GM19035 (cell line): ENCODE results near the gene RPL37A.

Experiments used
- ATAC-seq: cut with Tn5 transposase; IDR thresholded peaks from one replicate; pipeline ENCODE4 v1.9.1; 2021; ENCODE audit not compliant: unreplicated experiment

RPL37A gene

DNA sequence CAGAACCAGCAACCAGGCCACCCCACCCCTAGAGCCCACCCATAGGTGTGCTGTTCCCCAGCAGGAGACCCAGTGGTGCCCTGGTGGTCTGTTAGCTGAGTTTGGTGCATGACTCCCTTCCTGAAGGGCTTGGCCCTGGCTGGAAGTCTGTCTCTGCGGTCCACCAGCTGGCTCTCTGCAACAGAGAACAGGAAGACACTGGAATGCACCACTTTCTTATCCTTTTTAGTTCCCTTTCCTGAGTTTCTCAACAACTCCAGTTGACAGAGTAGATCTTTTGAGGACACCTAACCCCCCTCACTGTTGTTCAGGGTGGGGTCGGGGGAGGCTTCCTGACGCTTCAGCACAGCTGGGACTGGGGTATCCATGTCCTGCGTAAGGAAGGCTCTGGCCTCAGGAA, 11.9 kb upstream of the RPL37A start:
- no peak for ATAC-seq

DNA sequence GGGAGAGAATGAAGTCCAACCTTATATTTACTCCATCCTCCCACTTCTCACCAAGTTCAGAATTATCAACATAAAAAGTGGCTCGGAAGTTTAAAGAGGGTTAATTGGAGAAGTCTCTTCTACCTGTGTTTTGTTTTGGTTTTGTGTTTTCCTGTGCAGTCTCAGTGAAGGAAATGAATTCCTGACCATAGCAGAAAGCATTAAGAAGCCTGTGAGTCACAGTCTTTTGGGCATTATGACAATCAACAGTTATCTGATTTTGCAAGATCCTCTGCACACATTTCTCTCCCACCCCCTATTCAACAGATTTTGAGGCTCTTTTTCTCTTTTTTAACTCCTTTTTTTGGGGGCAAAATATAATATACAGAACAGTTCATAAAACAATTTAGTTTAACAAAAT, 8.6 kb upstream of the RPL37A start:
- ATAC-seq, result no peak

DNA sequence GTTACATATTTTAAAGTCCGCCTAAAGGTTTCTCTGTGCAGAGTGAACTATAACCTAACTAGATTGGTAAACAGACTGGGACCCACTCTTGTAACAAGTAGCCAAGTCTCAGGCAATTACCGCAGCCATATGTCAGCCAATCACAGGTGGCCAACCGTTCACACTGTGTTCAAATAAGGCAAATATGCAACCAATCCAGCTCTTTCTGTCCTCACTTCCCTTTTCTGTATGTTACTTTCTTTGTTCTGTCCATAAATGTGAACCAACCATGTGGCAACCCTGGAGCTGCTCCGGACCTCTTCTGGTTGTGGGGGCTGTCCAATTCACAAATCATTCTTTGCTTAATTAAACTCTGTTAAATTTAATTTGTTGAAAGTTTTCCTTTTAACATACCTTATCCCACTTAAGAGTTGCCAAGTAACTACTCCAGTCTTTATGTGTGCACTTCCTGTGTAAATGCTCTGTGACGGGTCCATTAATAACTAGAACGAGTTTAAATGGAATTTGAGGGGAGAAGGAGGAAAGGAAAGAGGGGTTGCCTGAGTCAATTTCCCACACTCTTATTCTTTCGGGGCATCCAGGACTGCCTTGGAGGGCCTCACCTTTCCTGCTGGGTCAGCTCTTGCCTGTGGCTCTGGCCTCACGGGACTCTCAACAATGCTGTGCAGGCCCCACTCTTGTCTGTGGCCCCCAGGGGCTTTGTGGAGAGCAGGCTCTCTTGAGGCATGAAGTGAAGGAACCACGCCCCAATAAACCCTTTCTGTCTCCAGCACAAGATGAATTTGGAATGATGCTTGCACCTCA, 6.6 kb upstream of the RPL37A start:
- ATAC-seq, result peak; percentile 78

DNA sequence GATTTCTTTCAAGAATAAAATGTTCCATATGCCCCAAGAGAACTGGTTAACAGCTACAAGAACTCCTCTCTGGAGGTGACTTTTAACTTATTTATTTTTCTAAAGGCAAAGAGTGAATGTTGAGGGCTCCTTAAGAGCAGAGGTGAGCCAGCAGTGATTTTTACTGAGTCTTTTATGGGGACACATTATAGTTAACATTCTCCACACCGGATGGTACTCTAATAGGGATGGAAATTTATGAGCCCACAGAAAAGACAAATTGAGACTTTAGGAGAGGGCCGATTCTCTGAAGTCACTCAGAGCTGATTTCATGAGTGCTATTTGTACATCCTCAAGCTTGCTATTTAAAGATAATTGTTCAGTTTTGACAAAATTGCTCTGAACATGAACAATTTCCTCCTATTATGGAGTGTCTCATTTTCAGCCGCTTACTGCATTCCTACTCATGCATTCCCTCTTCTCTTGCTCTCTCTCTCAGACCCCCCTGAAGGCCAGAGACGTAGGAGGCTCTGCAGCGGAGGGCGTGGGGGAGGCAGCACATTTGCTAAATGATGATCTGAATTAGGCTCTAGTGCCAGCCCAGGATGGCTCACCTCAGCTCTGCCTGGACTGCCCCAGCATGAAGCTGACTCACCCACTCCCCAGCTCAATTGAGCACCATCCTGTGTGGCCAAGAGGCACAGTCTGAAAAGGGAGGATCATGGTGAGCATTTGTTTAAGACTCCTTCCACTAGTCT, 5.9 kb upstream of the RPL37A start:
- no peak for ATAC-seq

DNA sequence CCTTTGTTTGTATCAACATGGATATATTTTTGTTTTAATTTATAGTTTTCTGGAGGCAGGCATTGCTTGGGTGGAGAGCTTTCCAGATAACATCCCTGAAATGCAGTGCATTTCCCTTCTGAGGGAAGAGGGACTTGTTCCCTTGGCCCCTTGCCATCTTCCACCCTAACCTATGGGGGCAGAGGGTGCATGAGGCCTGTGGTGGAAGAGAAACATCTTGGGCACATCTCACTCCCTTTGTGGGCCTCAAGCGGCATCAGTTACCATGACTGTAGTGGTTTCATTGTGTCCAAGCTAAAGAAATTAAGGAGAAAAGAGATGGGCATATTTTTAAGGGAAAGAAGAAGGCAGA, 5.3 kb upstream of the RPL37A start:
- no peak for ATAC-seq

DNA sequence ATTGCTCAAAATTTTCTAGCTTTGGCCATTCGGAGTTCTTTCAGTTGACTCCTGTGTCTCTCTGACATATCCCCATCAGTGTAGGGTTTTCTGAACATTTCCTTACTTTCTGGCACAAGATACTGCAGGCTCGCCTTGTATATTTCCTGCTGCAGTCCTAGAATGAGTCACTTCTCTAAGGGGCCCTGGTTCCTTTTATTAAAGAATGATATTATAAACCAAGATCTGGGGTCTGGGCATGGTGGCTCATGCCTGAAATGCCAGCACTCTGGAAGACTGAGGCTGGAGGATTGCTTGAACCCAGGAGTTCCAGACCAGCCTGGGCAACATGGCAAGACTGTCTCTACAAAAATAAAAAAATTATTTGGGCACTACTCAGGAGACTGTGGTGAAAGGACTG, 3.0 kb upstream of the RPL37A start:
- ATAC-seq, result no peak

DNA sequence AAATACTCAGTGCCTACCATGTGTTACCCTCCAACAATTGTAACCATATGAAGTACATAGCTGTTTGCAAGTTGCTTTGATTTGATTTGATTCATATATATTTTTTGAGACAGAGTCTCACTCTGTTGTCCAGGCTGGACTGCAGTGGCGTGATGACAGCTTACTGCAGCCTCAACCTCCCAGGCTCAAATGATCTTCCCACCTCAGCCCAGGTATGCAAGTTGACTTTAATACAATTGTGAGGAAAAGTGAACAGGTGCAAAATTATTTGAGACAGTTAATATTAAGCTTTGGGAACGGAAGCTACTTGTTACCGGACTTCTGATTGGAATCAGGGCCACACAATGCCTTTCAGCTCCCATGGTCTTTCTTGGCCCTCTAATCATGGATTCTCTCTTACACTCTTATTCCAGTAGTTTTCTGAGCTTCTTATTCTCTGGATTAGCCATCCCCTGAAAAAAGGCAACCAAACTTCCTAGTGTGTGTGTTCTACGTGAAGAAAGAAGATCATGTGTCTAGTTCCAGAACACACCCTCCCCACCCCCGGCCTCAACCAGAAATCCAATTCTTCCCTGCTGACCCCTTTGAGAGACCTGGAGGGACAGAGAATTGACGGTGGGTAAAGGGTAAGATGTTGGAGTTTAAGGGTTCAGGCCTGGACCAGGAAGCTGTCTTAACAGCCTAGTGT, 1.1 kb upstream of the RPL37A start:
- no peak for ATAC-seq

DNA sequence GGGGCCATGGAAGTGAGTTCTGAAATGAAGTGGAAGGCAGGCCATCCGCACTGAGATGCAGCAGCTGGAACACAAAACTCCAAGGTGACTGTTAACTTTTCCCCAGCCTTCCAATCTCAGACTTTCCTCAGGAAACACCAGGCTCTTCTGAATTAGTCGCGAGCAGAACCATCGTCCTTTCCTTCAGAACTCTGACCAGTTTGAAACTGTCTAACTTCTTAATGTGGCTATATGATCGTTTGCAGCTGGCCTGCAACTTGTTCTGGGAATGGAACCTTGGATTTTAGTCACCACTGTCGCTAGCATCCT, 620 bp upstream of the RPL37A start:
- no peak for ATAC-seq

DNA sequence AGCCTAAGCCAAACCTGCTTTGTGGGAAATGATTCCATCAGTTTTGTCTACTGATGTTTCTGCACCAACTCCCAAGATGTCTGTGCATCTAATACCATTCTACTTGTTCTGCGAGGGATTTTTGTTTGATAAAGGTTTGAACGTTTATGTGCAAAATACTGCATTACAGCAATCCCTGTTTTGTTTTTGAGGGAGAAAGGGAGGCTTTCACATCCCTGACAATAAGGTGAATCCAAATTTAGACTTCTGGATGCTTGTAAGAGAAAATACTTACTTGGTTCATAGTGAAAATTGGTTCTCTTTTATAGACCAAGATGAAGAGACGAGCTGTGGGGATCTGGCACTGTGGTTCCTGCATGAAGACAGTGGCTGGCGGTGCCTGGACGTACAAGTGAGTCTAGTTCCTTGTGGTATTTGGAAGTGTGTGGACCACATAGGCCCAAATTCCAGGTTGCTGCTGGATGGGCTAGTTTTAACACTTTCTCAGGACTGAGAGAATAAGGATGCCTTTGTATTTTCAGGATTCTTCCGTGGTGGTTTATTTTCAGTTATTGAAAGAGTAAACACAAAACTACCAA, 1.1 kb downstream of the RPL37A start:
- ATAC-seq, result no peak

DNA sequence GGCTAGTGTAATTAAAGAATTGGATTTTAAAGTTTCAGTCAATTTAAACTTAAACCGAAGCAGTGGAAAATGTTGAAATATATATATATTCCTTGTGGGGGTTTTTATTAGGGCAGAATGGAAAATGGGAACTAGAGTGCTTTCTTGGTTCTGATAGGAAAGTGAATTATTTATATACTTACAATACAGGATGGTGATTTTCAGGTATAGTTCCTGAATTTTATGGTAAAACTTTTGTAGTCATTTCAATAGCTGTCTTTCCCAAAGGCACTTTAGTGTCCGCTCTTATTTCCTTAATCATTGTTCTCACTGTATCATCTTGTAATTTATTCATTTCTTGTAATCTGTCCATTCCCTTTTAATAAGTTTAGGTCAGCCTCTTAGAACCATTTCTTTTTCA, 1.9 kb downstream of the RPL37A start:
- no peak for ATAC-seq

DNA sequence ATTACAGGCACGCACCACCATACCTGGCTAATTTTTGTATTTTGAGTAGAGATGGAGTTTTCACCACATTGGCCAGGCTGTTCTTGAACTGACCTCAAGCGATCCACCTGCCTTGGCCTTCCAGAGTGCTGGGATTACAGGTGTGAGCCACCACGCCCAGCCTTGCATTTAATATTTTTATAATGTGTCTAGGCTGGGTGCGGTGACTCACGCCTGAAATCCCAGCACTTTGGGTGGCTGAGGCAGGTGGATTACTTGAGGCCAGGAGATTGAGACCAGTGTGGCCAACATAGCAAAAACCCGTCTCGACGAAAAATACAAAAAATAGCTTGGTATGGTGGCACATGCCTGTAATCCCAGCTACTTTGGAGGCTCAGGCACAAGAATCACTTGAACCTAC, 3.2 kb downstream of the RPL37A start:
- ATAC-seq, result no peak

DNA sequence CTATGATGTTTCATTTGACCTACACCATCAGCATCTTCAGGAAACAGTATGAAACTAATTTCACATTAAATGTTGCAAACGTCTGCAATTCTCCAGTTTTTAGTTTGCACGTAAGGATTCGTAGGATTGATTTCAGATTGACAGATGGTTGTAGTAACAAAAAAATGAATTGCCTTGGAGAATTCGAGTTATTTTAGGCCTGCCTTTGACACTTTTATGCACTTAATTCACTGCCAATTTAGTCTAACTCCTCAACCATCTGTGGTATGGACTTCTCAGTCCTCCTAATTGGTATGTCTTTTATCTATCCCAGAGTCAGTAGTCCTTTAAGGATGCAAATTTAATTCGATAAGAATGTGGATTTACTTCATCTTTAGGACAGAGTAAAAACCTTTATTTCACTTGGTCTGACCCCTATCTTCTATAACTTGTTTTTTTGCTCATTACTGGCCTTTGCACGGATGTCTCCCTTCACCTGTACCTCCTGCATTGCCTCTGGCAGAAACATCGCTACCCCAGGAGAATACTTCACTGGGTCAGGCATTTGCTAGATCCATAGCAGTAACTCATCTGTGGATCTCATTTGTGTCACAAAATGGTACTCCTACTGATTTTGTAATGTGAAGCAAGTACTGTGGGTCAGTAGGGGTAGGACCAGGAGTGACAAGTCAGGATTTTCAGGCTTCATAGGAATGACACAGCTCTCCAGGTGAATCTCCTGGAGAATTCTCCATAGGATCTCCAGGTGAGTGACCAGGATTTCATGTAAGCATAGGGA, 3.9 kb downstream of the RPL37A start:
- ATAC-seq, result no peak

DNA sequence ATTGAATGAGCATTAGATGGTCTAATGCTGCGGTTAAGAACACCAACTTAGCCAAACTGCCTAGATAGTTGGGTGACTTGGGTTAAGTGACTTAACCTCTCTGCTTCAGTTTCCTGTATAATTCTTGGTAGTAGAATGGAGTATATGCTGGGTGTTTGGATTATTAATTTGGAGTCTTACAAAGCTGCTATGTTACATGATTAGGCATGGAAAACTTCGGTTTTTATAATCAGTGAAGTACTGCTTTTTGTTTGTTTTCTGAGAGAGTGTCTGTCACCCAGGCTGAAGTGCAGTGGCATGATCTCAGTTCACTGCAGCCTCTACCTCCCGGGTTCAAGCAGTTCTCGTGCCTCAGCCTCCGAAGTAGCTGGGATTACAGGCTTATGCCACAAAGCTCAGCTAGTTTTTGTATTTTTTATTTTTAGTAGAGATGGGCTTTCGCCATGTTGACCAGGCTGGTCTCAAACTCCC, 4.5 kb downstream of the RPL37A start:
- no peak for ATAC-seq

DNA sequence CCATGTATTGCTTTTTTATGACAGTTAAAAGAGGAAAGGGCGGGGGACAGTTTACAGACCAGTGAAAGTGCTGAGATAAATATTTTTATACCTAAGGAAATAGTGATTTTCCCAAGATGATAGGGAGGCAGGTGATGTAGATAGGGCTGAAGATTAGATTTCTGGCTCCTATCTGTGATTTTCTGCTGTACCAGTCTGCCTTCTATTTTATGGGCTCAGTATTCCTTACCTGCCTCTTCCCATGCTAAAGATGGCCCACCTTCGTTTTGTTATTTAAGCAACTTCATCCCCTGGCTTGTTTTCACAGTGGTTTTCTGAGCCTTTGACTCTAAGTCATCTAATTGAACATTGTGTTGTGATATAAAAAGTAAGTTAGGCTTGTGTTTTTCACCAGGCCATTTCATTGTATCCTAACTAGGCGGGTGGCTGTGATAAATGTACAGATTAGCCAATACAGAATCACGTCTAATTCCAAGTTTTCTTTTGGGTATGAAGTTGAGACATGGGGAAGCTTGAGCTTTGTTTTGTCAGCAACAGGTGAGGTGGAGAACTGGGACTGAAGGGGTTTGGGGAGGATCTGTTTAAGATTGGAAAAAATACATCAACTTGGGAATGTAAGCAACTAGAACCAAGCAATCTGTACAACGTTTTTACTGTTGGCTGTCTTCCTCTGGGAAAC, 5.2 kb downstream of the RPL37A start:
- no peak for ATAC-seq

DNA sequence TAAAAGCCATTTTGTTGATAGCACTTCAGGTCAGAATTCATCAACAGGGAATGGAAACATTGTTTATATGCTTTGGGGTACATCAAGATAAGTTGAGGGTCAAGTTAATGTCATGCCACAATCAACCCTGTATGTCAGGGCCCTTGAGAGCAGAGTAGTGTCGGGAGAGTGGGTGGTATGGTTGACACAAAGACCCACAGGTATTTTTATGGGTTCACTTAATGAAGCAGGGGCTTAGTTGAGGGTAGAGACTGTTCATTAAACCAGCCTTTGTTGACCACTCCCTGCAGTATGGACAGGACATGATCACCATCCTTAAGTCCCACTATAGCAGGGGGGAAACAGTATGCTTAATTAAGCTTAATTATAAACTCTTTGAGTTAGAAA, 5.7 kb downstream of the RPL37A start:
- no peak for ATAC-seq

DNA sequence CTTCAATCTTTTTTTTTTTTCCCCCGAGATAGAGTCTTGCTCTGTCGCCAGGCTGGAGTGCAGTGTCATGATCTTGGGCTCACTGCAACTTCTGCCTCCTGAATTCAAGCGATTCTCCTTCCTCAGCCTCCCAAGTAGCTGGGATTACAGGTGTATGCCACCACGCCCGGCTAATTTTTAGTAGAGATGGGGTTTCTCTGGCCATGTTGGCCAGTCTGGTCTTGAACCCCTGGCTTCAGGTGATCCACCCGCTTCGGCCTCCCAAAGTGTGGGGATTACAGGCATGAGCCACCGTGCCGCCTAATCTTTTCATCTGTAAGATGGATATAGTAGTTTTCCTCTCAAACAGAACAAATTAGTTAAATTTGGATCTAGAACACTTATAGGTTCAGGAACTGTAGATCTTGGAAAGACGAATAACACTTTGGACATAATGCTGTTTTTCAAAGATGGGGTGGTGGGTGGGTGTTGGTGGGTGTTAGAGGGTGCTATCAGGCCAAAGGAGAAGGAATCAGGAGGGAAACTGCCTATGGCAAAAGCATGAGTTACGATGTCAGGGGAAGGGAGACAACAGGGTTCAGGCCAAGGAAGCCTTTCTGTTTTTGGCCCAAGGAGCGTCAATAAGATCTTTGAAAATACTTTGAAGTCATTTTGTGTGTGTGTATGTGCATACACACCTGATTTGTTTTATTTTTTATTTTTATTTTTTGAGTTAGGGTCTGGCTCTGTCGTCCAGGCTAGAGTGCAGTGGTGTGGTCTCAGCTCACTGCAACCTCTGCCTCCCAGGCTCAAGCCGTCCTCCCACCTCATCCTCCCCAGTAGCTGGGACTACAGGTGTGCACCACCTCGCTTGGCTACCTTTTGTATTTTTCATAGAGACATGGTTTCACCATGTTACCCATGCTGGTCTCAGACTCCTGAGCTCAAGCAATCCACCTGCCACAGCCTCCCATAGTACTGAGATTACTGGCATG, 6.8 kb downstream of the RPL37A start:
- ATAC-seq, result no peak

DNA sequence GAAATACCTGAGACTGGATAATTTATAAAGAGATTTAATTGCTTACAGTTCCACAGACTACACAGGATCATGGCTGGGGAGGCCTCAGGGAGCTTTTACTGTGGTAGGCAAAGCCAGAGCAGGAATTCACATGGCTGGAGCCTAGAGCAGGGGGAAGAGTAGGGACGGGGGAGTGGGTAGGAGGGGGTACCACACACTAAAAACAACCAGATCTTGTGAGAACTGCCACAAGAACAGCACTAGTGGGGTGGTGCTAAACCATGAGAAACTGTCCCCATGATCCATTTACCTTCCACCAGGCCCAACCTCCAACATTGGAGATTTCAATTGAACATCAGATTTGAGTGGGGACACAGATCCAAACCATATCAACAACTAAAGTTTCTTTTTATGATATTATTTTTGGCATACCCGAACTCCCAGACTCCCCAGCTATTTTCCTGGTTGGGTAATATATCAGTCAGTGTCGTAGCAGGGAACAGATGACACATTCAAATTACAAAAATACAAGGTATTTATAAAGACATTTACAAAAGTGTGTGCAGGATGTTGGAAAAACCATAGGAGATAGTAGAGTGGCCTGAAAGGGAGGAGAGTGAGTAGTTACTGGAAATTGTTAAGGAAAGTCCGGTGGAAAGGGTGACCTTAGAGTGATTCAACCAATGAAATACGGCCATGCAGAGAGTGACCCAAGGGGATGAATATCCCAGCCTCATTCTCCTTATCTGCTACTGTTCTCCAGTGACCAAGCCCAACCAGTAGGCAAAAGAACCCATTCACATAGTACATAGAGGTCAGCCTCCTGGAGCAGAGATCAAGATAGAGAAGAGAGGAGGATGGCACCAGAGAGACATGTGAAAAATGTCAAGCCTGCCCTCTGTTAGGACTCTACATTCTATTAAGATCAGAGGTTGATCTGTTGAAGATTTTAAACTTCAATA, 8.8 kb downstream of the RPL37A start:
- no peak for ATAC-seq

DNA sequence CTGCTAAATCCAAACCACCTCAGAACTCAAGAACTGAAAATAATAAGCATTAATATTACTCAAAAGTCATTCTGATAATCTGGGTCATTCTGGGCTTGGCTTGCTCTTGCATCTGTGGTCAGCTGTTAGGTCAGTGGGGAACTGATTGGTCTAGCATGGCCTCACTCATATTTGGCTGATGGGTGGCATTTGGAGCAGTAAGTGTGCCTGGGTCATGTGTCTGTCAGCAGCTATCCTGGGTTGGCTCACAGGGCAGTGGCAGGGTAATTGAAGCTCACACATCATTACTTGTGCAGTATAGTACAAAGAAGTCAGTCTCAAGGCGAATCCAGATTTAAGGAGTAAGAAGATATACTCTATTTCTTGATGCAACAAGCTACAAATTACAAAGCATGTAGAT, 9.6 kb downstream of the RPL37A start:
- no peak for ATAC-seq
